ENCODE measurements around the gene AXDND1. TPM values are rescaled to one million over a fixed set of nuclear protein-coding genes. Genes with fewer than 3 reads are reported as not detected.

Gene AXDND1
- total RNA-seq, 1 experiment from 2014 or later = 0.48 TPM

GRCh38 chr1:179476484-179476883 is 110.7 kb downstream of the AXDND1 start:
- Histone ChIP-seq H4K20me1 (ENCODE audit: control insufficient read depth, insufficient read depth, insufficient read length) (no peaks in the 10 kb centered on the region), H3K23ac (ENCODE audit: insufficient read length, low read depth, low read length) (no peak overlapping the region), H3K4ac (ENCODE audit: low read depth, low read length) (no peak overlapping the region), H3K9ac (ENCODE audit: extremely low read depth, insufficient read length, low read length) (no peak overlapping the region), H4K5ac (ENCODE audit: insufficient read length, low read depth, low read length) (no peak overlapping the region), H3K23me2 (ENCODE audit: insufficient read length, low read depth, low read length, poor library complexity, severe bottlenecking) (no peaks in the 10 kb centered on the region), H2AFZ (ENCODE audit: low read length) (no peak overlapping the region), H3K4me1 (ENCODE audit: insufficient read depth, low read length) (no peaks in the 10 kb centered on the region), H3T11ph (ENCODE audit: low read length) (no peak overlapping the region), H3K27me3 (ENCODE audit: insufficient read depth, low read length) (no peaks in the 10 kb centered on the region), H3K27ac (ENCODE audit: insufficient read length, low read depth, low read length) (no peak overlapping the region), H2BK120ac (ENCODE audit: low read depth, low read length, poor library complexity, severe bottlenecking) (no peak overlapping the region), H4K8ac (replicated peaks; ENCODE audit: insufficient read length, low read depth, low read length) (no peak overlapping the region), H2AK5ac (ENCODE audit: insufficient read length, low read length) (no peak overlapping the region), H2BK5ac (ENCODE audit: insufficient read length, low read length) (no peak overlapping the region), H2BK20ac (ENCODE audit: low read depth, low read length, poor library complexity, severe bottlenecking) (no peak overlapping the region), H3K18ac (ENCODE audit: insufficient read length, low read depth, low read length) (no peak overlapping the region), H3K79me2 (ENCODE audit: insufficient read depth, low read length) (no peaks in the 10 kb centered on the region), H3K14ac (ENCODE audit: insufficient read depth, low read length) (no peak overlapping the region), H2BK12ac (ENCODE audit: insufficient read length, low read depth, low read length) (no peak overlapping the region), H2BK15ac (ENCODE audit: low read depth, low read length) (no peak overlapping the region), H4K91ac (ENCODE audit: insufficient read length, low read depth, low read length) (no peak overlapping the region), H3K9me3 (ENCODE audit: control insufficient read depth, low read depth, low read length) (peaks cover 27% of the 10 kb centered on the region), H3K56ac (ENCODE audit: insufficient read length, low read depth, low read length) (no peak overlapping the region), H3K4me2 (ENCODE audit: insufficient read depth, insufficient read length, low read length) (no peak overlapping the region), H3K79me1 (ENCODE audit: insufficient read depth, low read depth, low read length, poor library complexity, severe bottlenecking) (no peaks in the 10 kb centered on the region)
- H3K27ac Mint-ChIP-seq = no peak overlapping the region
- TF ChIP-seq CTCF (conservative IDR thresholded peaks at IDR 0.05) = no peak
- no peaks in the 10 kb centered on the region for H3K27me3 Mint-ChIP-seq (ENCODE audit: low read depth)
- peaks cover 45 to 66% (median 56%) of the 10 kb centered on the region in 3 experiments for H3K36me3 Mint-ChIP-seq (ENCODE audit: insufficient read depth in 1 of 3, low read depth in 3 of 3)
- H3K4me1 Mint-ChIP-seq = no peaks in the 10 kb centered on the region
- DNase-seq = no peak
- no CpG with 5 or more reads among the region's 2 CpGs for WGBS (ENCODE audit: extremely low coverage, insufficient read length, low lambda C conversion rate)
- H3K4me3 Mint-ChIP-seq = no peak overlapping the region
- peaks cover 72 to 78% of the 10 kb centered on the region in 2 experiments for H3K9me3 Mint-ChIP-seq
